ENCODE data around the gene CENPP. TPM values are rescaled to one million over a fixed set of nuclear protein-coding genes. Genes with fewer than 3 reads are reported as not detected.

Gene CENPP
- total RNA-seq, 2 experiments from 2014 or later: 26.5 to 27.0 TPM

- no peak for DNase-seq
- Mint-ChIP-seq H3K9me3 (no peaks in the 10 kb centered on the region), H3K4me1 (peaks cover 3% of the 10 kb centered on the region), H3K27ac (no peak overlapping the region), H3K27me3 (no peaks in the 10 kb centered on the region), H3K4me3 (no peak overlapping the region), H3K36me3 (no peaks in the 10 kb centered on the region)
Observed at GRCh38 chr9:92506184-92506857, 180.6 kb downstream of the CENPP start.

- H3K9me3 Mint-ChIP-seq: no peaks in the 10 kb centered on the region
- no peak overlapping the region for H3K27ac Mint-ChIP-seq
- DNase-seq: no peak
- no peaks in the 10 kb centered on the region for H3K27me3 Mint-ChIP-seq
- H3K36me3 Mint-ChIP-seq: no peaks in the 10 kb centered on the region
- peaks cover 3% of the 10 kb centered on the region for H3K4me1 Mint-ChIP-seq
- H3K4me3 Mint-ChIP-seq: no peak overlapping the region
Observed at GRCh38 chr9:92507005-92507404, 181.3 kb downstream of the CENPP start.

GRCh38 chr9:92507496-92507895, 181.7 kb downstream of the CENPP start:
- DNase-seq: no peak
- Mint-ChIP-seq H3K27ac (no peak overlapping the region), H3K9me3 (no peaks in the 10 kb centered on the region), H3K4me1 (peaks cover 6% of the 10 kb centered on the region), H3K4me3 (no peak overlapping the region), H3K27me3 (no peaks in the 10 kb centered on the region), H3K36me3 (no peaks in the 10 kb centered on the region)

DNA sequence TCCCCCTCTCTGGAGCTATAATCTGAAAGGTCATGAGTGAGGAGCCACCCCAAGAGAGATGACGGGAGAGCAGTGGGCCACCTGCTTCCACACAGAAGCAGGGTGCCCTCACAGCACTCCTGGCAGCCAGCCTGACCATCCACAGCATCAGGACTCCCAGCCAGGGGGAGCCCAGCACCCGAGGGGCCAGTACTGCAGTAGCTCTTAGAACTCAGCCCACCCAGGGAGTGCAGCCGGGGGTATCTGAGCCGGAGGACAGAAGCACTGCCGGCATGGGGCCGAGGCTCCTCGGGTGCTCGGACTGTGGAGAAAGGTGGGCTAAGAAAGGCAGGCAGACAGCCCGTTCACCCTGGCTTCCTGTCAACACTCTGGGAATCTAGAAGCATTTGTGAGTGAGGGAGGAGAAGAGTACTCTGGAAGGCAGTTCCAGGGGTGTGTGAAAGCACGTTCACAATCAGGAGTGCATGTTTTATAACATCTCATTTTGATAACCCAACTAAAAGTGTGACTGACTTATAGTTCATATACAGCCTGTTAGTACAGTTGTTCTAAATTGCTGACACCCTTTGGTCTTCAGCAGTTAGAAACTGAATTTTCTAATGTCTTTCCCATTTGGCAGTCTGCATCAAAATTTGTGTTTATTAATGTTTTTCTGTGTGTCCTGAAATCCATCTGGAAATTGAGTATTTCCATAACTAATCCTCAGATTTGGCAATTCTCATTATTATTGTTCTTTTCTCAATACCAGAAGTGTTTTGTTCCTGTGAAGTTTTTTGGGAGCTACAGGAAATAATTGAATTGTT, 182.5 kb downstream of the CENPP start:
- Mint-ChIP-seq H3K9me3 (no peaks in the 10 kb centered on the region), H3K4me1 (peaks cover 7% of the 10 kb centered on the region), H3K4me3 (no peak overlapping the region), H3K36me3 (no peaks in the 10 kb centered on the region), H3K27ac (no peak overlapping the region), H3K27me3 (no peaks in the 10 kb centered on the region)
- DNase-seq: no peak

DNA sequence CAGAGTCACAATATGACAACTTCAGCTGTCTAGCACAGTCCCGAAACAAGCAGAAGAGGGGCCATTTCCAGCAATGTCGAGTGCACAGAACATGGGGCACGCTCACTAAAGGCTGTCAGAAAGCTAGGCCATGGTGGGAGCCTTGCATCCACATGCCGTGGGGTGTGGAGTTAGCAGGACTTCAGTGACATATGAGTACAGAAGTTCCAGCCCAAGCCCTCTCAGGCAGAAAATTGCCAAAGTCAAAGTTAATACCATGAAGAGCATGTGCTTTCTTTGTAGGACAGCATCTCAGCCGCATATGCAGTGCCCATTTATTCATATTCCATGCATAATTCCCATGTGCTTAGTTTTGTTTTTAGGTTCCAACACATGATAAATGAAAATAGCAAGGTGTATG, 183.3 kb downstream of the CENPP start:
- Mint-ChIP-seq H3K4me3 (no peak overlapping the region), H3K27me3 (no peaks in the 10 kb centered on the region), H3K36me3 (no peaks in the 10 kb centered on the region)

DNA sequence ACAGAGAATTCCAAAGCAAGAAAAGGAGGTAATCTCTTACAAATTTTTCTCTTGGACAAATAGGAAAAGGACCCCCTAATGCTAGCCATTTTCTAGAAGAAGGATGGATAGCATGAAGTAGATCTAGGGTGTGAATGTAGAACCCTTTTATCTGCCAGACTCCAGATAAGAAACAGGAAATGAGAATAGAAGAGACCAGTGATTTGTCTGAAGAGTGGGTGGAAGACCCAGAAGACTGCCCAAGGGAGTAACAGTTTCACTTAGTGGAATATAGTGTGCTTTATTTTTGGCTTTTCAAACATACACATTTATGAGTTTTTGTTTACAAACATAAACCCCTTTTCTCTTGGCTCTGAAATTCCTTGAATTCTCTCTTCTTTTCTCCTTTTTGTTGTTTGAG, 185.0 kb downstream of the CENPP start:
- H3K27ac Mint-ChIP-seq: no peak overlapping the region
- no peak overlapping the region for H3K4me3 Mint-ChIP-seq
- no peaks in the 10 kb centered on the region for H3K36me3 Mint-ChIP-seq
- DNase-seq: no peak
- H3K4me1 Mint-ChIP-seq: peaks cover 7% of the 10 kb centered on the region
- H3K9me3 Mint-ChIP-seq: no peaks in the 10 kb centered on the region
- no peaks in the 10 kb centered on the region for H3K27me3 Mint-ChIP-seq

More for the DNA sequence above, 183.3 kb downstream of the CENPP start:
- peaks cover 7% of the 10 kb centered on the region for H3K4me1 Mint-ChIP-seq
- no peak overlapping the region for H3K27ac Mint-ChIP-seq
- DNase-seq: no peak
- no peaks in the 10 kb centered on the region for H3K9me3 Mint-ChIP-seq

GRCh38 chr9:92512622-92513021, 186.9 kb downstream of the CENPP start:
- Mint-ChIP-seq H3K27me3 (no peaks in the 10 kb centered on the region), H3K9me3 (no peaks in the 10 kb centered on the region), H3K27ac (no peak overlapping the region), H3K4me3 (no peak overlapping the region), H3K36me3 (no peaks in the 10 kb centered on the region), H3K4me1 (peaks cover 5% of the 10 kb centered on the region)
- DNase-seq: no peak

- Mint-ChIP-seq H3K36me3 (no peaks in the 10 kb centered on the region), H3K4me1 (peaks cover 5% of the 10 kb centered on the region), H3K27me3 (no peaks in the 10 kb centered on the region), H3K9me3 (no peaks in the 10 kb centered on the region), H3K4me3 (no peak overlapping the region), H3K27ac (no peak overlapping the region)
- no peak for DNase-seq
Observed at GRCh38 chr9:92513349-92513748, 187.6 kb downstream of the CENPP start.

GRCh38 chr9:92514635-92515034, 188.9 kb downstream of the CENPP start:
- Mint-ChIP-seq H3K4me3 (no peak overlapping the region), H3K27me3 (no peaks in the 10 kb centered on the region), H3K9me3 (no peaks in the 10 kb centered on the region), H3K27ac (no peak overlapping the region), H3K36me3 (peaks cover 2% of the 10 kb centered on the region), H3K4me1 (peaks cover 5% of the 10 kb centered on the region)
- no peak for DNase-seq

DNA sequence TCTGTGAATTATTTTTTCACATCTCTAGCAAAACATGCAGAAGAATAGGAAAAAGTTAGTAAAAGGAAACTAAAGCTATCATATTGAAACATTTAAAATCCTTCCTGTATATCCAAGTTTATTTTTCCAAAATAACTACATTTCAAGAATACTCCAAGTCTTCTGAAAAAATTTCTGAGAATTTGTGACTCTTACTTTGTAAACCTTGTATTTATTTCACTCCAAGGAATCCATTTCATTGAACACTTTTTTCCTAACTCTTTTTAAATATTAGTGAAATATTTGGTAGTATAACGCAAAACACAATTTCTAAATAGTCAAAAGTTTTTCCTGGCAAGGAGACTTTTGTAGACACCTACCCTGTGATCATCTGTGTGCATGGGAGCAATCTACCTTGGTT, 190.8 kb downstream of the CENPP start:
- Mint-ChIP-seq H3K27me3 (no peaks in the 10 kb centered on the region), H3K9me3 (no peaks in the 10 kb centered on the region), H3K4me1 (peaks cover 4% of the 10 kb centered on the region), H3K36me3 (peaks cover 2% of the 10 kb centered on the region), H3K4me3 (no peak overlapping the region), H3K27ac (no peak overlapping the region)
- DNase-seq: no peak

- DNase-seq: no peak
- H3K4me3 Mint-ChIP-seq: no peak overlapping the region
- no peaks in the 10 kb centered on the region for H3K9me3 Mint-ChIP-seq
- H3K27ac Mint-ChIP-seq: no peak overlapping the region
- H3K27me3 Mint-ChIP-seq: no peaks in the 10 kb centered on the region
- peaks cover 4% of the 10 kb centered on the region for H3K4me1 Mint-ChIP-seq
- peaks cover 2% of the 10 kb centered on the region for H3K36me3 Mint-ChIP-seq
Observed at GRCh38 chr9:92517046-92517445, 191.3 kb downstream of the CENPP start.

- H3K27ac Mint-ChIP-seq: no peak overlapping the region
- no peaks in the 10 kb centered on the region for H3K4me1 Mint-ChIP-seq
- no peaks in the 10 kb centered on the region for H3K9me3 Mint-ChIP-seq
- no peak overlapping the region for H3K4me3 Mint-ChIP-seq
- no peaks in the 10 kb centered on the region for H3K27me3 Mint-ChIP-seq
- no peak for DNase-seq
- H3K36me3 Mint-ChIP-seq: peaks cover 2% of the 10 kb centered on the region
Observed at GRCh38 chr9:92518199-92518598, 192.4 kb downstream of the CENPP start.

- no peak for DNase-seq
- H3K27ac Mint-ChIP-seq: no peak overlapping the region
- no peaks in the 10 kb centered on the region for H3K4me1 Mint-ChIP-seq
- H3K36me3 Mint-ChIP-seq: peaks cover 2% of the 10 kb centered on the region
- no peaks in the 10 kb centered on the region for H3K9me3 Mint-ChIP-seq
- no peak overlapping the region for H3K4me3 Mint-ChIP-seq
- no peaks in the 10 kb centered on the region for H3K27me3 Mint-ChIP-seq
Observed at GRCh38 chr9:92520837-92521236, 195.1 kb downstream of the CENPP start.

- H3K9me3 Mint-ChIP-seq: no peaks in the 10 kb centered on the region
- DNase-seq: no peak
- H3K36me3 Mint-ChIP-seq: peaks cover 2% of the 10 kb centered on the region
- no peaks in the 10 kb centered on the region for H3K27me3 Mint-ChIP-seq
- H3K4me3 Mint-ChIP-seq: no peak overlapping the region
- no peak overlapping the region for H3K27ac Mint-ChIP-seq
- H3K4me1 Mint-ChIP-seq: no peaks in the 10 kb centered on the region
Observed at GRCh38 chr9:92522983-92523970, 197.5 kb downstream of the CENPP start.

DNA sequence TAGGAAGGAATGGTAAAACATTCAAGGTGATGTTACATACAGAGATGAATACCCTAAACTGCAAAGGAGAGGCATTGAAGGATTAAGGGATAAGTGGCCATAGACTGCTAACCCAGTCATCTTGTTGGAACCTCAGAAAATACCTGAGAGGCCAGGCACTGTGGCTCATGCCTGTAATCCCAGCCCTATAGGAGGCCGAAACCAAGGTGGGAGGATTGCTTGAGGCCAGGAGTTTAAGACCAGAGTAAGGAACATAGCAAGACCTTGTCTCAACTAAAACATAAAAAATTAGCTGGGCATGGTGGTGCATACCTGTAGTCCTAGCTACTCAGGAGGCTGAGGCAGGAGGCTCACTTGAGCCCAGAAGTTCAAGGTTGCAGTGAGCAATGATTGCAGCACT, 199.1 kb downstream of the CENPP start:
- Mint-ChIP-seq H3K27me3 (no peaks in the 10 kb centered on the region), H3K27ac (no peak overlapping the region), H3K4me3 (no peak overlapping the region)

More for the DNA sequence above, 199.1 kb downstream of the CENPP start:
- no peak for DNase-seq
- no peaks in the 10 kb centered on the region for H3K4me1 Mint-ChIP-seq
- no peaks in the 10 kb centered on the region for H3K9me3 Mint-ChIP-seq
- H3K36me3 Mint-ChIP-seq: no peaks in the 10 kb centered on the region
